ENCODE results near the gene OR4D5. TPM values are rescaled to one million over a fixed set of nuclear protein-coding genes. Genes with fewer than 3 reads are reported as not detected.

Gene OR4D5
- total RNA-seq = not detected in 2 replicates

GRCh38 chr11:123939317-123939716 is at the start of gene OR4D5:
Gene OR4D5, plus strand, starts transcription at chr11:123939617. Its CDS starts 0 bp downstream, at chr11:123939617.

GRCh38 chr11:123901867-123902266 is 37.5 kb upstream of the OR4D5 start, which contains the start of gene OR8D4:
Gene OR8D4, plus strand, starts transcription at chr11:123902167. Its CDS starts 4,265 bp downstream, at chr11:123906432.

GRCh38 chr11:123943738-123944137 is 4.3 kb downstream of the OR4D5 start, which contains the start of gene OR6T1:
Gene OR6T1, minus strand, starts transcription at chr11:123943838. Its CDS starts 0 bp downstream, at chr11:123943838.

GRCh38 chr11:123977731-123978347 is 38.4 kb downstream of the OR4D5 start, which contains the start of gene OR10S1:
Gene OR10S1, minus strand, starts transcription at chr11:123977781. Its CDS starts 117 bp downstream, at chr11:123977664.

Other genes starting within 250 kb of the OR4D5 start
- 9.0 and 10.4 TPM in 2 replicates for gene ZNF202, start 198.0 kb upstream of the OR4D5 start, total RNA-seq
- gene OR6X1, start 185.1 kb upstream of the OR4D5 start, total RNA-seq = not detected in 2 replicates
- gene OR6M1, start 133.3 kb upstream of the OR4D5 start, total RNA-seq = 0.09 TPM in 1 of 2 replicates, not detected in the other
- not detected in 2 replicates for gene TMEM225, start 53.9 kb upstream of the OR4D5 start, total RNA-seq
- under 0.01 TPM in 1 of 2 replicates, not detected in the other for gene OR8D4, start 37.5 kb upstream of the OR4D5 start, total RNA-seq
- gene OR6T1, start 4.2 kb downstream of the OR4D5 start, total RNA-seq = not detected in 2 replicates
- not detected in 2 replicates for gene OR10S1, start 38.2 kb downstream of the OR4D5 start, total RNA-seq
- gene OR10G6, start 55.5 kb downstream of the OR4D5 start, total RNA-seq = not detected in 2 replicates
- gene OR10G4, start 73.4 kb downstream of the OR4D5 start, total RNA-seq = 0.09 TPM in 1 of 2 replicates, not detected in the other
- not detected in 2 replicates for gene OR10G9, start 83.4 kb downstream of the OR4D5 start, total RNA-seq
- not detected in 2 replicates for gene OR10G8, start 87.2 kb downstream of the OR4D5 start, total RNA-seq
- not detected in 2 replicates for gene OR10G7, start 101.7 kb downstream of the OR4D5 start, total RNA-seq
- gene VWA5A, start 175.8 kb downstream of the OR4D5 start, total RNA-seq = 6.1 and 8.3 TPM in 2 replicates
- not detected in 2 replicates for gene OR10D3, start 243.7 kb downstream of the OR4D5 start, total RNA-seq

Measured in endothelial cell of coronary artery (primary cell).